Cardiac fibroblast (primary cell): Measurements from ENCODE around the gene ZNF423.
A peak's percentile ranks its signal among the peaks of the same experiment; 100 is the strongest.

Experiments used
- DNase-seq, 2 donors: peaks; one replicate each; pipeline versions ENCODE4 v3.0.0 to v3.0.0-alpha.2; 2010; ENCODE audit warnings: low read depth in 2 of 2
- H3K4me3 ChIP-seq, 2 donors: replicated peaks in 1 of 2; 1 replicate in 1 of 2; 2 replicates in 1 of 2; pipeline ENCODE4 v1.5.1; 2011; ENCODE audit warnings: low read depth in 2 of 2, low read length in 2 of 2, mild to moderate bottlenecking in 2 of 2, moderate library complexity in 1 of 2
- CTCF ChIP-seq: IDR thresholded peaks from one replicate; pipeline ENCODE4 v1.5.1; 2011; ENCODE audit warnings: low read depth, mild to moderate bottlenecking, low read length, inconsistent platforms

Gene ZNF423

GRCh38 chr16:49453021-49453420 lies 402.9 kb downstream of the ZNF423 start:
- DNase-seq, result no peak
- no peak for TF ChIP-seq CTCF
- no peak overlapping the region for H3K4me3 ChIP-seq

GRCh38 chr16:49452578-49452977 lies 403.3 kb downstream of the ZNF423 start:
- no peak for TF ChIP-seq CTCF
- H3K4me3 ChIP-seq, result no peak overlapping the region
- DNase-seq, result no peak

GRCh38 chr16:49452108-49452507 lies 403.8 kb downstream of the ZNF423 start:
- DNase-seq, result no peak
- TF ChIP-seq CTCF, result no peak
- no peak overlapping the region for H3K4me3 ChIP-seq

GRCh38 chr16:49446805-49447204 lies 409.1 kb downstream of the ZNF423 start:
- no peak overlapping the region for H3K4me3 ChIP-seq
- DNase-seq, result no peak
- TF ChIP-seq CTCF, result no peak

GRCh38 chr16:49443576-49443975 lies 412.3 kb downstream of the ZNF423 start:
- no peak overlapping the region for H3K4me3 ChIP-seq
- DNase-seq, result no peak
- no peak for TF ChIP-seq CTCF

- H3K4me3 ChIP-seq, result no peak overlapping the region
- no peak for TF ChIP-seq CTCF
- no peak for DNase-seq
Measured at GRCh38 chr16:49442805-49443204, 413.1 kb downstream of the ZNF423 start.

- no peak overlapping the region for H3K4me3 ChIP-seq
- TF ChIP-seq CTCF, result no peak
- peak; percentile 6 to 8 for DNase-seq
Measured at GRCh38 chr16:49441366-49441780, 414.5 kb downstream of the ZNF423 start.
